ENCODE data around the gene INTS3.
A peak's percentile ranks its signal among the peaks of the same experiment; 100 is the strongest.

INTS3 gene

DNA sequence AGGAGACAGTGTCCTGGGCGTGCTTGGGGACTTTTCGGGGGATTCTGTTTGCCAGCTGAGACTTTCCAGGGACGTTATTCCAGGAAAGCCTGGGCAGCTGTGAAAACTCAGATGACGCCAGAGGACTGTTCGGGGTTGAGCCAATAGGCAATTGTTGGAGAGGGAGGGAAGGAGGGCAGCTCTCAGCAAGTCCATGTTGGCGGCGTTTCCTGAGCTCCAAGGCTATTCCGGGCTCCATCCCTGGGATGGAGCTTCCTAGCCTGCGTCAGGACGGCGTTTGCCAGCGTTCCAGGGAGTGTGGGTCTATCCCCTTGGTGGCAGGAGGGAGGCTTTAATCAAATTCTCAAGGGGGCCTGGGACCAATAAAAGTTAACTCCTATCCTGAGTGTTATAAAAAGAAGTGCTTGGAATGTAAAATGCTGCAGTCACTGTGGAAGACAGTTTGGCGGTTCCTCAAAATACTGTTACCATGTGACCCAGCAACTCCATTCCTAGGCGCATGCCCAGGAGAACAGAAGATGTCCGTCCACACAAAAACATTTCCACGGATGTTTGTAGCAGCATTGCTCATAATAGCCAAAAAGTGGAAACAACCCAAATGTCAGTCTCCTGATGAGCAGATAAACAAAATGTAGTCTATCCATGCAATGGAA, 62.6 kb downstream of the INTS3 start:
- Histone ChIP-seq H3K9ac (ENCODE audit: low read length) (peak overlapping the region; percentile 29), H3F3A (ENCODE audit: insufficient read depth, low read length) (peaks cover 28% of the 10 kb centered on the region), H2AFZ (ENCODE audit: low read length) (peak overlapping the region; percentile 43), H3K4me3 (ENCODE audit: low read length) (peak overlapping the region; percentile 24), H3K36me3 (replicated peaks; ENCODE audit: insufficient read depth, low read length) (no peaks in the 10 kb centered on the region), H3K27me3 (replicated peaks; ENCODE audit: insufficient read depth, low read length) (no peaks in the 10 kb centered on the region), H4K20me1 (ENCODE audit: insufficient read depth, low read length) (no peaks in the 10 kb centered on the region), H3K4me2 (ENCODE audit: low read depth, low read length) (peak overlapping the region; percentile 56), H3K4me1 (ENCODE audit: low read length) (peaks cover 29% of the 10 kb centered on the region), H3K9me3 (replicated peaks; ENCODE audit: insufficient read depth, low read length) (no peaks in the 10 kb centered on the region), H3K27ac (ENCODE audit: low read length) (peak overlapping the region; percentile 73), H3K9me2 (replicated peaks; ENCODE audit: insufficient read depth, low read length) (no peaks in the 10 kb centered on the region), H3K79me2 (ENCODE audit: low read length) (no peaks in the 10 kb centered on the region)
- TF ChIP-seq, protein P1, sequence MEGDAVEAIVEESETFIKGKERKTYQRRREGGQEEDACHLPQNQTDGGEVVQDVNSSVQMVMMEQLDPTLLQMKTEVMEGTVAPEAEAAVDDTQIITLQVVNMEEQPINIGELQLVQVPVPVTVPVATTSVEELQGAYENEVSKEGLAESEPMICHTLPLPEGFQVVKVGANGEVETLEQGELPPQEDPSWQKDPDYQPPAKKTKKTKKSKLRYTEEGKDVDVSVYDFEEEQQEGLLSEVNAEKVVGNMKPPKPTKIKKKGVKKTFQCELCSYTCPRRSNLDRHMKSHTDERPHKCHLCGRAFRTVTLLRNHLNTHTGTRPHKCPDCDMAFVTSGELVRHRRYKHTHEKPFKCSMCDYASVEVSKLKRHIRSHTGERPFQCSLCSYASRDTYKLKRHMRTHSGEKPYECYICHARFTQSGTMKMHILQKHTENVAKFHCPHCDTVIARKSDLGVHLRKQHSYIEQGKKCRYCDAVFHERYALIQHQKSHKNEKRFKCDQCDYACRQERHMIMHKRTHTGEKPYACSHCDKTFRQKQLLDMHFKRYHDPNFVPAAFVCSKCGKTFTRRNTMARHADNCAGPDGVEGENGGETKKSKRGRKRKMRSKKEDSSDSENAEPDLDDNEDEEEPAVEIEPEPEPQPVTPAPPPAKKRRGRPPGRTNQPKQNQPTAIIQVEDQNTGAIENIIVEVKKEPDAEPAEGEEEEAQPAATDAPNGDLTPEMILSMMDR (IDR thresholded peaks at IDR 0.05; ENCODE audit: low read length) = no peak
- no peak for TF ChIP-seq EZH2 (optimal IDR thresholded peaks at IDR 0.05; ENCODE audit: low read depth, low read length)
- DNase-seq = no peak

GRCh38 chr1:153790966-153791647, 63.3 kb downstream of the INTS3 start:
- H3K27me3 ChIP-seq (replicated peaks; ENCODE audit: insufficient read depth, low read length) = no peaks in the 10 kb centered on the region
- H3K9ac ChIP-seq (ENCODE audit: low read length) = peak overlapping the region; percentile 41
- H2AFZ ChIP-seq (ENCODE audit: low read length) = peak overlapping the region; percentile 43
- H3K4me2 ChIP-seq (ENCODE audit: low read depth, low read length) = peak overlapping the region; percentile 56
- no peaks in the 10 kb centered on the region for H3K9me3 ChIP-seq (replicated peaks; ENCODE audit: insufficient read depth, low read length)
- DNase-seq = peak; percentile 97
- H3K36me3 ChIP-seq (replicated peaks; ENCODE audit: insufficient read depth, low read length) = no peaks in the 10 kb centered on the region
- no peaks in the 10 kb centered on the region for H3K9me2 ChIP-seq (replicated peaks; ENCODE audit: insufficient read depth, low read length)
- peaks cover 29% of the 10 kb centered on the region for H3K4me1 ChIP-seq (ENCODE audit: low read length)
- no peaks in the 10 kb centered on the region for H4K20me1 ChIP-seq (ENCODE audit: insufficient read depth, low read length)
- H3K27ac ChIP-seq (ENCODE audit: low read length) = peak overlapping the region; percentile 73
- H3F3A ChIP-seq (ENCODE audit: insufficient read depth, low read length) = peaks cover 27% of the 10 kb centered on the region
- H3K79me2 ChIP-seq (ENCODE audit: low read length) = no peaks in the 10 kb centered on the region
- H3K4me3 ChIP-seq (ENCODE audit: low read length) = peak overlapping the region; percentile 24
- TF ChIP-seq, protein P1 (IDR thresholded peaks at IDR 0.05; ENCODE audit: low read length) = no peak
- no peak for TF ChIP-seq EZH2 (optimal IDR thresholded peaks at IDR 0.05; ENCODE audit: low read depth, low read length)
- no peak for TF ChIP-seq EZH2phosphoT487 (IDR thresholded peaks at IDR 0.05; ENCODE audit: low read length)

GRCh38 chr1:153791648-153792253, 63.9 kb downstream of the INTS3 start:
- Histone ChIP-seq H3K9me3 (replicated peaks; ENCODE audit: insufficient read depth, low read length) (no peaks in the 10 kb centered on the region), H3K27ac (ENCODE audit: low read length) (peak overlapping the region; percentile 73), H3K79me2 (ENCODE audit: low read length) (no peaks in the 10 kb centered on the region), H3K4me1 (ENCODE audit: low read length) (peaks cover 30% of the 10 kb centered on the region), H3K36me3 (replicated peaks; ENCODE audit: insufficient read depth, low read length) (no peaks in the 10 kb centered on the region), H3K4me2 (ENCODE audit: low read depth, low read length) (peak overlapping the region; percentile 56), H3K9me2 (replicated peaks; ENCODE audit: insufficient read depth, low read length) (no peaks in the 10 kb centered on the region), H3K4me3 (ENCODE audit: low read length) (peak overlapping the region; percentile 8; the same call in 1 of the 2 replicates), H3K27me3 (replicated peaks; ENCODE audit: insufficient read depth, low read length) (no peaks in the 10 kb centered on the region), H3F3A (ENCODE audit: insufficient read depth, low read length) (peaks cover 27% of the 10 kb centered on the region), H3K9ac (ENCODE audit: low read length) (peak overlapping the region; percentile 41), H2AFZ (ENCODE audit: low read length) (peak overlapping the region; percentile 35), H4K20me1 (ENCODE audit: insufficient read depth, low read length) (no peaks in the 10 kb centered on the region)
- peak; percentile 33 for DNase-seq
- TF ChIP-seq, protein P1 (IDR thresholded peaks at IDR 0.05; ENCODE audit: low read length) = no peak
- no peak for TF ChIP-seq EZH2phosphoT487 (IDR thresholded peaks at IDR 0.05; ENCODE audit: low read length)
- TF ChIP-seq EZH2 (optimal IDR thresholded peaks at IDR 0.05; ENCODE audit: low read depth, low read length) = no peak
